Activated effector memory CD4-positive, alpha-beta T cell treated with Interleukin-2 at 50 U/mL for 16 hours (primary cell): ENCODE measurements around the gene HOXD3.

Experiments
- DNase-seq: peaks from one replicate; pipeline ENCODE4 v3.0.0-alpha.2; 2020

The HOXD3 gene

DNA sequence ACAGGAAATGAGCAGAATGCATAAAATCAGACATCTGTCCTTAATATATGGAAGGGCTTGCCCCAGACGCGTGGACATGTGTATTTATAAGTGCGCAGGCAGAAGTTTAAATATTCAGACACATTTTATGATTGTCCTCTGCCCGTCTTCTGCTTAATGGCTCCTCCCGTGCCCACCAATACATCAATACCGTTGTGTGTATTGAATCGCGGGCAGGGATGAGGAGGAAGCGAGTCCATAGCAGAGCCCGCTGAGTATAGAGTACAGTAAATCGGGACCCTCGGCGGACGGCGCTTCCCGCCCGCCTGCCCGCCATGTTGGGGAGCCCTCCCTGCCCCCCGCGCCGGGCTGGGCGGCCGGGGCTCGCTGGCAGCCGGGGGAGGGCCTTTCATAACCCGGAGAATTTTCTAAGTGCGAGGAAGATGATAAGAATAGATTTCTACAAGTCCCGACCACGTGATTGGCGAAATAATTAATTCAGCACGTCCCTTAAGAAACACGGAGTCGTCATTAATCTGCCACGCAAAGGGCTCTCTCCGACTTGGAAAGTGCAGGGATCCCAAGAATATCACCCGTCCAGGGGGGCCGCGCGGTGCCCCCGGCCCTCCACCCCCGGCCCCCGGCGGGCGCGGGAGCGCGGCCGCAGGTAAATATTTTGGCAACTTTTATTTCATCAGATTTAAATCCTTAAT is at the start of gene HOXD3:
Gene HOXD3, plus strand, starts transcription at position 501 of the 692 bp plus-strand sequence. CDS start 11,808 bp downstream, outside the sequence.
- no peak for DNase-seq

DNA sequence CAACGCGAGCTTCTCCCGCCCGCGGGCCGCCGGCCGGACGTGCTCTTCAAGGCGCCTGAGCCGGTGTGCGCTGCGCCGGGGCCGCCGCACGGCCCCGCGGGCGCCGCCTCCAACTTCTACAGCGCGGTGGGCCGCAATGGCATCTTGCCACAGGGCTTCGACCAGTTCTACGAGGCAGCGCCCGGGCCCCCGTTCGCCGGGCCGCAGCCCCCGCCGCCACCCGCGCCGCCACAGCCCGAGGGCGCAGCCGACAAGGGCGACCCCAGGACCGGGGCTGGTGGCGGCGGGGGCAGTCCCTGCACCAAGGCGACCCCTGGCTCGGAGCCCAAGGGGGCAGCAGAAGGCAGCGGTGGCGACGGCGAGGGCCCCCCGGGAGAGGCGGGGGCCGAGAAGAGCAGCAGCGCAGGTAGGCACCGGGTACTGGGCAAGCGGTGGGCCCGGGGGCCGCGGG is 49.4 kb upstream of the HOXD3 start:
- DNase-seq: no peak

DNA sequence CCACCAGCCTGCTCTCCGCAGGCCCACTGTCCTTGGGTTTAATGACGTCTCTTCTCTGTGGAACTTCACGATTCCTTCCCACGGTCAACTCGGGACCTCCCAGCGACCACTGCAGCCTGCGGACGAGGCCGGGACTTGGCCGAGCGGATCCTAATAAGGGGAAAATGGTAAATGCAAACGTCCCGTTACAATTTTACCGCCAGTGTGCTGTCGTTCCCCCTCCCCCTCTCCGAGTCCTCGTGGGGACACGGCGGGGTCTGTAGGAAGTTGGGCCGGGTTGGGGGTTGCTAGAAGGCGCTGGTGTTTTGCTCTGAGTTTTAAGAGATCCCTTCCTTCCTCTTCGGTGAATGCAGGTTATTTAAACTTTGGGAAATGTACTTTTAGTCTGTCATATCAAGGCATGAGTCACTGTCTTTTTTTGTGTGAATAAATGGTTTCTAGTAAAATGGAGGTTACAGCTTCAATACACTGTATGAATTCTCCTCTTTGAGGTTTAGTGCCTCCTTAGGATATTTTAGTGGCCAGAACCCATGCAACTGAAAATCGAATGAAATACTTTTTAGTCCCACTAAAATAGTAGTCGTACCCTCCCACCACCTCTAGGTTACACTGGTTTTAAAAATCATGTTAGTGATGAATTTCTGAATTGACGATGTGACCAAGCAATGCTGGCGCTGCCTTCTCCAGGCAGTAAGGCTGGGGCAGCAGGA is 47.8 kb upstream of the HOXD3 start:
- no peak for DNase-seq

DNA sequence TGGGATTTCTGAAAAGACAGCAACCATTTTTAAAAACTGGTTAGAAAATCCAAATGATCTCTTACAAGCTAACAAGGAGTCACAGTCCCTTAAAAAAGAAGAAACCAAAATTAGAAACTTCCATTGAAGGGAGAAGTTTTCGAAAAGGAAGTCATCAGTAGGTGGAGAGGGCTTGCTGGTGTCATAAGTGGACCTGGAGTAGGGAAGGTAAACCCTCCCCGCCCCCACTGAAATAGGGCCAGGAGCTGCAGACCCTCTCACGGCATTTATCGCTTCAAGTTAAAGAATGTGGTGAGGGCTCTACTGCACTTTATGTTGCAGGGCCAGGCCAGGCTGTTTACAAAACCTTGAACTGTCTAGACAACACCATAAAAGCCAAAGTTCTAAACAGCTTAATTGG is 47.2 kb upstream of the HOXD3 start:
- DNase-seq: no peak

DNA sequence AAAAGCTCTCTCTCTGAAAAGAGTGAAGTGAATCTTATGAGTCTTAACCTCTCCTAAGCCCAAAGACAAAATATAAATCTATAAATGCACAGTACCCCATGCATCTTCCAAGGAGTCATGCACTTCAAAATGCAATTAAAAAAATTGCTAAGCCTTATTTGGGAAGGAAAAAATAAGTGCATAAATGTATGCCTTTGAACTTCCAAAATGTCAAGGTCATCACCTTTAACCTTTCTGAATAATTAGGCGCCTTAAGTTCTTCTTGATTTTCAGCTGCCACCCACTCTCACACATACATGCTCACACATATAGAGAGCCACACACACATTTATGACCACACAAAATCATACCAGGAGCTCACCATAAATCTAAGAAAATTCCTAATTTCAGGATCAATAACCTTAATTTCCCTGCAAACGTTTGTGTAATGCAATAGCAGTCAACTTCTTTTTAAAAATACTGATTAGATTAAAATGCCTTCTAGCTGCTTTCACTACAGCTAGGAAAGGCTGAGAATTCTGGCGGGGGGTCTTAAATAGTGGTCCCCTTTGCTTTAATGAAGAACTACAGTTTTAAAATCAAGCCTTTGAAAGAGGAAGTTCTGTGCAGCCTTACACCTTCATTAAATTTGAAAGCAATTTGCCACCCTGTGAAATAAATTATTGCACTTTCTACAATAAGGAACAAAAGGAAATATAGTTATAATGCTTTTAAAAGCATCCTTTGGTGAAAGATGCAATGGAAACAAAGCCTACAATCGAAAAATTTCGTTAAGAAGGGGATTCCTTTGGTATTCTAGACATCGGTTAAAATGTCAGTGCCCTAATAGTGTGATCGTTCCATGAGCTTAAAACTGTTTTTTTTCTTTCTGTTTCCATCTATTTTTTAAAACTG is 46.4 kb upstream of the HOXD3 start:
- no peak for DNase-seq

DNA sequence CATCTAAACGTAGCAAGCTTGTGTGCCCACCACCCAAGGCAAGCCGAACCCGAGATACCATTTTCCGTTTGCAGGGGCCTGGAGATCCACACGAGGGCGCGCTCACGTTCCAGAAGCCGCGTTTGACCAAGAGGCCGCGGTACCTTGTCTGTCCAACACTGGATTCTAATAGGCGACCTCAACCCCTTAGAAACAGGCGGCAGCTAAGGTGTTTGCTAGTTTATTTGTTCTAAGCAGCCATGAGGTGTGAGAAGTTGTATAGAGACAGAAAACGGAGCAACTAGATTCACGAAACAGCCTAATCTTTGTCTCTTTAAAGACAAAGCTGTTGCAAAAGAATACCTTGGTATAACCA is 45.8 kb upstream of the HOXD3 start:
- no peak for DNase-seq

DNA sequence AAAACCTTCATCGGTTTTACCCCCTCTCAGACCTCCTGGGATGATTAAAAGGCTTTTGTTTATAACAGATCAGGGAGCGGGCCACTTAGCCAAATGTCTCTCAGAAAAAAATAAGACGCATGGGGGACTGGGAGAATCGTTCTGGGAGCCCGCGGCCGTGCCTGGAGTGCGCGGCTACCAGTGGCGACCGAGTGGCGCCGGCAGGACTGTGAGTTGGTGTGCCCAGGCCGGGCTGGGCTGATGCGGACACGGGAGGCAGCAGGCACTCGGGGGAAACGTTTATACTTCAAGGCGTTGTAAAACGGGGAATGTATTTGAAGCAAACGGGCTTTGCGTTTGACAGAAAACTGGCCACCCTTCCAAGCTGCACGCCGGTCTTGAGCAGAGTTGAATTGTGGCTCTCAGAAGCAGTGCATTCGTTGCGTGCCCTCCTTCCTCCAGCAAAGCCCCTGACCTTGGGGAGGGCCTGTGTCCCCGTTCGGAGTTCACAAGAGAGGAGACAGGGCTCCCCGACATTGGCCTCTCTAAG is 45.2 kb upstream of the HOXD3 start:
- DNase-seq: no peak

DNA sequence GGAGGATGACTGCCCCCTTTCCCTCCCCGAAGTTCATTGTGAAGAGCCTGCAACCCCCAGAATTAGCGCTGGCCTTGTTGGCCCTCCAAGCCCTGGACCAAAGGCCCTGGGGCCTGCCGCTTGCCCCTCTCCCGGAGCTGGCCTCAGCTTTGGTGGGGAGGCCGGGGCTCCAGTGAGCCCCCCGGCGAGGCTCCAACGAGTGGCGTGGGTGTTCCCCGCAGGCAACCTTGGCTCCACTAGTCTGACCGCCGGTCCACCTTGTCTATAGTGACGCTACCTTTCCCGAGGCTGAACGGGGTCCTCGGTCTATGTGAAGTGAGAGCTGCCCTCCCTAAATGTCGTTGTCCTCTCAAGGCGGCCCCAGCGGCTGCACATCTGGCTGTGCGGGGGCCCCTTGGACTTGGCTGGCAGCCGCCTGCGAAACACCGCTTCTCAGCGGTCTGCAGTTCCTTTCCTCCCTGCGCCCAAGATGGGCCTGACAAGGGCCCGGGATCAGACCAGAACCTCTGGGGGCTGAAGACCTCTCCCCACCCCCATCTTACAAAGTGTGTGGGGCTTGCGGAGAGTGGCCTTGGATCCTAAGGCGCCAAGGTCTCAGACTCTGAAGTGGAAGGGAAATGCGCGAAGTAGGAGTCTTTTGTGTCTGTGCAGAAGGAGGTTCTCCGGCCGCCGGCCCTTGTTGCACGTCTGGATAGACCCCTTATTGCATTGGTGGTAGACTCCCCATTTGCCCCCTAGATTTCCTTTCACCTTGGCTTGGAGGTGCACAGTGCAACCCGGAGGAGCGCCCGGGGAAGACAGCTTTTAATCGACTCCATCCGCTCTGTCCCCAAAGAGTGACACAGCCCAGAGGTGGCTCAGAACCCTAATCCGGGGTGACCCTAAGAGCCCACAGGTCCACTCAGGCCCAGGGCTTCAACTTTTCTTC is 44.5 kb upstream of the HOXD3 start:
- no peak for DNase-seq

DNA sequence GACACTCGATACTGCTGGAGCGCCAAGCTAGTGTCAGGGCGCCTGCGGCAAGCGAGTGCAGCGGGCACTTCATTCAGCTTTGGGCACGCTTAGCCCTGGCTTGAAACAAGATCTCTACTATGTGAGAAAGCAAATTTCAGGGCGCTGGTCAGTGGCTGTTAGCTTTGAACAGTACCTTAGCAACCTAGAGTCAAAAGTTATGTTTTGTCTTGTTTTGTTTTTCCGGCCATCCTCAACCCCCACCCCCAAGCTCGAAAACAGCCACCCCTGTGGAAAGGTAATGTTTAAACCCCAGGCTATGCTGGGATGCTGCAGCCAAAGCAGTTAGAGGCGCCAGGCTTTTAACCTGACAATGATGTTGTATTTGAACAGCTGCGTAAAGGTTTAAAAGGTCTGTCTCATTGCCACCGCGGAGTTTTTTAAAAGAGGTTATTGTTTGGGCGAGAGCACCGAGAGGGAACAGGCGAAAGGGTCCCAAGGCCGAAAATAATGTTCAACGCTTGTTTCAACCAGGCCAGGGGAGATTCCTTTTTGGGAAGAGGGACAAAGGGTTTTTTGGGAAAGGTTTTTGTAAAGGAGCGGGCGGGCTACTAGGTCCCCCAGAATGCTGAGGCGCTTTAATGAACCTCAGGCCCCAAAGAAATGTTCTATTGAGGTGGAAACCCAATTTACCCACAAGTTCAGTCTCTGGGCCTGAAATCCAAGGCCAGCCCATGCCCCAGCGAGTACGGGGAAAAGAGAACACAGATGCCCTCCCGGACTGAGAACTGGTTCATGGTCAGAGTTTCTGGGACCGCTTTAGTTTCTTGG is 42.8 kb upstream of the HOXD3 start:
- no peak for DNase-seq

DNA sequence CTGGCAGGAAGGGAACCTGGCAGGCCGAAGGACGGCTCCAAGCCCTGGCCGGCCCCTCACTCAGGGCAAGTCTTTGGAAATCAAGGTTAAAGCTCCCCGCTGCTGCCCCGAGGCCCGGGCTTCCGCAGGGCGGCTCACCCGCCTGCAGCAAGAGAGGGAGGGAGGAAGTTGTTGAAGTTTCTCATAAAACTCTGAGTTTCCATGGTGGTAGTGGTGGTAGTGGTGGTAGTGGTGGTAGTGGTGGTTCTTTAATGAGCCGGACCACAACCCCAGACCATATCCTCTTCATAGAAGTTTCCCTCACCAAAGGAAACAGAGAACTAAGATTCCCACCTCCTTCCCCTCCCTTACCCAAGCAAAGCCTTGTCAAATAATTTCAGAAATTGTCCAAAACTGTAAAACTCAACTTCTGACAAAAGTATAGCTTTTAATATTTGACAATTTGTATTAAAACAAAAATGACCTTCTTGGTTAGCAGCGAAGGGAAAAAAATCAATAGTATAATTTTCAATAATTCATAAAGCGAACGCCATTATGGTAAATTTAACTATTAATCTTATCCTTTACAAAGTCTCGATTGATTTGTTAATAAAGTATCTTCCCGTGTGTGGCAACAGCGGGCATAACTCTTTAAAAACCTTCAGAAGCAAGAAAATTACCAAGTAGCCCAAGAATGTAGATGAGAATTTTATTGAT is 42.0 kb upstream of the HOXD3 start:
- no peak for DNase-seq

DNA sequence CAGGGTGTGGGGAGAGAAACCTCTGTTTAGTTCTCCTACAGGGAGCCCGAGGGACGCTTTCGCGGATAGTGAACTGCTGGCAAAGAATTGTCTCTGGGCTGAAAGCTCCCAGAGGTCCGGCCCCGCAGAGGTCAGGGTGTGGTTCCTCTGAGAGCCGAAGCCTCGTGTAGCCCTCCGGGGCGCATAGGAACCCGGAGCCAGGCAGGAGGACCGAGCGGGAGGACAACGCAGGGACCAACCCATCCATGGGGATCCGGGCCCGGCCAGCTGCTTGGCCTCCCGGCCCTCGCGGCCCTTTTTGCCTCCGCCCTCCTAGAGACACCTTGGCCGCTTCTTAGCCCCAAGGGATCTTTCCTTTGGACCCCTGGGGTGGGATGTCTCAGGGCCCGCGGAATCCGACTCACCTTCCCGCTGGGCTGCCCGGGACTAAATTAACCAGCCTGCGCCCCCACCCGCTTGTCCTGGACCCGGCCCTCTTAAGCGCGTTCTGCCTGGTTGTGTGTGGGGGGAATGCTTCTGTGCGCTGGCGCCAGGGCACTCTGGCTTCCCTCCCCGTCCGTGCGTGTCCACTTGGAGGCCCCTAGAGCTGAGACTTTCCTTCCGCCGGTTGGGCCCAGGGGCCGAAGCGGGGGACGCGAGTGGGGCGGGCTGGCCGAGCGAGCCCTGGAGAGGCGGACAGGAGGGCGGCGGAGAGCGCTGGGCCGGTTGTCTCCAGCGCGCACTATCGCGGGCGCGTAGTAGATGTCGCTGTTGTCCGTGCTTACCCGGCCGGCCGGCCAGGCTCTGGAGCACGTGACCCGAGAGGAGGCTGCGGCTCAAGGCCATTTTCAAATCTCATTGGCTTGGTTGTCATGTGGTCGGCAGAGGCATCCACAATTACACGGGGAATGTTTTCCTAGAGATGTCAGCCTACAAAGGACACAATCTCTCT is 41.0 kb upstream of the HOXD3 start, which contains the start of gene HOXD10:
Gene HOXD10, plus strand, starts transcription at position 896 of the 931 bp plus-strand sequence. CDS start 56 bp downstream, outside the sequence.
- DNase-seq: no peak

DNA sequence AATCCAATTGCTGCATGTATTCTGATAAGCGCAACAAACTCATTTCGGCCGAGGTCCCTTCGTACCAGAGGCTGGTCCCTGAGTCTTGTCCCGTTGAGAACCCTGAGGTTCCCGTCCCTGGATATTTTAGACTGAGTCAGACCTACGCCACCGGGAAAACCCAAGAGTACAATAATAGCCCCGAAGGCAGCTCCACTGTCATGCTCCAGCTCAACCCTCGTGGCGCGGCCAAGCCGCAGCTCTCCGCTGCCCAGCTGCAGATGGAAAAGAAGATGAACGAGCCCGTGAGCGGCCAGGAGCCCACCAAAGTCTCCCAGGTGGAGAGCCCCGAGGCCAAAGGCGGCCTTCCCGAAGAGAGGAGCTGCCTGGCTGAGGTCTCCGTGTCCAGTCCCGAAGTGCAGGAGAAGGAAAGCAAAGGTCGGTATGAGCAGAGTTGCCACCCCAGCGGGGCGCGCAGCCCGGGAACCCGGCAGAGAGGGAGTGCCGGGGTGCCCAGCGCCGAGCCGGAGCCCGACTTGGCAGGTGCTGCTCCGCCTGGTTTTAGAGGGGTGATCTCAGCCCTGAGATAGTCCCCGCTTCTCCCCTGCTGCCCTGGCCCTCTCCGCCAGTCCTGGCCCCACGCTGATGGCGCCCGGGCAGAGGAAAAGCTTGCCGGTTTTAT is 39.8 kb upstream of the HOXD3 start:
- no peak for DNase-seq

DNA sequence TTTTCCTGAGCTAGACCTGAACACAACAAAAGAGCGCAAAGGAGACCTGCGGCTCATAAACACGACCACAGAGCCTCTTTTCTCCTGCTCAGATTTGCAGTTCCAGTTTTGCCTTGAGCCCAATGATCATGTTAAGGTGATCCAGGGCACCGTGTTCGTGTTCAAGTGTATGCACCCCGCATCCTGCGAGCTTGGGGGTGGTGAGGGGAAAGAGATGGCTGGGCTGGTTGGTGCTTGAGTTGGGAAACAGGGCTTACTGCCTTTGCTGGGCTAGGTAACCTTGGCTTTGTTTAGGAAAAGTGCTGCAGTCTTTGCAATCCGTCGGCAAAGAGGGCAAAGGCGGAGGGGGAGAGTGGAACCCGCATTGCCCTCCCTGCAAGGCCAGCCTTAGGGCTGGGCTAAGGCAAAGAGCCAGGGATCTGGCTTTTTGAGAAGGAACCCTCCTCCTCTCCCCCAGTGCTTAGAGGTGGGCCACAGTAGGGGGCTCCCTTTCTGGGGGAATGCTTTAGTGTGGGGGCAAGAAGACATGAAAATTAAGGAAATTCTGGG is 39.2 kb upstream of the HOXD3 start:
- DNase-seq: no peak

DNA sequence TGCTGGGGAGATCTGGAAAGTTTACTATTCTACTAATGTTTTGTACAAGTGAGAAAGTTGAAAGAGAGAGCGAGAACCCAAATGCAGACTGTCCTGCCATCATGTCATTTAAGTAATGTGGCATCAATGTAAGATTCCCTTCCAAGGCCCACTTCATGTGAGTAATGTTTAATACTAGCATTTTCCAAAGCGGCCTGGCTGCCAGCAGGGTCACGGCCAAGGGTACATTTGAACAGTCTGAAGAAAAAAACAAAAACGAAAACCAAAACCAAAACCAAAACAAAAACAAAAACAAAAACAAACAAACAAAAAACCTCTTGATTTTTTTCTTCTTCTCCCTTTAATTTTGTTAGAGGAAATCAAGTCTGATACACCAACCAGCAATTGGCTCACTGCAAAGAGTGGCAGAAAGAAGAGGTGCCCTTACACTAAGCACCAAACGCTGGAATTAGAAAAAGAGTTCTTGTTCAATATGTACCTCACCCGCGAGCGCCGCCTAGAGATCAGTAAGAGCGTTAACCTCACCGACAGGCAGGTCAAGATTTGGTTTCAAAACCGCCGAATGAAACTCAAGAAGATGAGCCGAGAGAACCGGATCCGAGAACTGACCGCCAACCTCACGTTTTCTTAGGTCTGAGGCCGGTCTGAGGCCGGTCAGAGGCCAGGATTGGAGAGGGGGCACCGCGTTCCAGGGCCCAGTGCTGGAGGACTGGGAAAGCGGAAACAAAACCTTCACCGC is 38.3 kb upstream of the HOXD3 start:
- DNase-seq: no peak

DNA sequence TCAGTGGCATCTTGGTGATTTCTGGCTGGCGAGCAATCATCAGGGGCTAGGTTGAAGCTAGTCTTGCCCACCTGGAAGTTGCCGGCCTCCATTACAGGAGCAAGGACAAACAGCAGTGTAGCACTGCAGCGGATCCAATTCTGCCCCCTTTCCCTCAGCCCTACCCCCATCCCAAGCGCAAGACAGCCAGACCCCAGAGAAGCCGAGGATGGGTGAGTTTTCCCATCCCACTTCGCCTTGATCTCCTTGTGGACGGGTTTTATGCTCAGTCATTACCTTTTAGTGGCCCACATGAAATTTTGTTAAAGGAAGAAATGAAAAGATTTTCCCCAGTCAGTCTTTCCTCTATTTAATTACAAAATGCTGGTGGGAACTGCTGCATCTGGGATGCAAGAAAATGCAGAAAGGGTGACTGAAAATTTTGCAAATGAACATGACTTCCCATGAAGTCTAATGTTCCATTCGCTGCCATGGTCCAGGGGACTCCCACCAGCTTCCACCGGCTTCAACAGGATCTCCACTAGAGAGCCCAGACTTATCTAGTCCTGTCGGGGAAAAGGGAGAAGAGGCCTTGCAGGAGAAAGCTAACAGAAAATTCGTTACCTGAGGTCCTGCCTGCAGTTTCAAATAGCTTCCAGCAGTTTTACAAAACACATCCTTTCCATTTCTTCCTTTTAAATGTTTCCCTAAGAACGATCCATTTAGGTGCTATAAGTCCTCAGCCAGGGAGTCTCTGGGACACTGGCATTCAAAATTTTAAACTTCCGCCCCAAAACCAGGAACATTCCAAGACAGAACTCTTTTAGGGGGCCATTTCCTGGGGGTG is 36.5 kb upstream of the HOXD3 start:
- DNase-seq: no peak

DNA sequence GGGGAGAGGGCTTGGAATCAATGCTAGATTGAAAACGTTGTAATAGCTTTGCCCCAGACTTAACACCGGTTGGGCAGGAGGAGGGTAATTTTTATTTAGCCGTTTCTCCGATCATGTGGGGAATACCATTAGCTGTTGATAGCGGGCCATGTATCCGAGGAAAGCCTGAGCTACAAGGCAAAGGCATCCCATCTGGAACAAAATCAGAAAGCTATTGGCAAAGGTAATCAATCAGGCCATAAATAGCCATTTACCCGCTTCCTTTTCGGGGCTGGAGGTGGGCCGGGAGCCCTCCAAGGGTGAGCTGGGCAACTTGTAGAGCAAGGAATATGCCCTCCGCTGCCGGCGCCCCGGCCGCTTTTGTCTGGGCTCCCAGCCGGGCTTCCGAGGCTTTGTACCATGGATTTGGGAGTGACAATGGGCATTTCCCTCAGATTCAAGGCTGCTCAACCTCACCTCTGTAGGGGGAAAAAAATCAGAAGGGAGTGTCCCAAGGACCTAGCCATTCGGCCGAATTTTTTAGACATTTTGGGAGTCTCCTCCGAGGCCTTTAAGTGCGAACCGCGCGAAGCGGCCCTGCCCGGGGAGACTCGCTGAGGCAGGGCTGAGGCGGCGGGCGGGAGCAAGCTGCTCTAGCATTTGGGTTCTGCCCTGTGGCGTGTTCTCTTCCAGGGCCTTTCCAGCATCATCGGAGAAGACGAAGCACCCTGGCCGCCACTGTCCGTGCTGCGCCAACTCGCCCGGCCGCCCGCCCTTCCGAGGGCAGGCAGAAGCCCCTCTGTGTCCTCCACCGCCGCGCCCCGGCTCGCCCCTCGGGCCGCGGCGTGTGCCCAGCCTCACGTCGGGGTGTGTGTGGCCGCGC is 35.7 kb upstream of the HOXD3 start:
- DNase-seq: no peak
